Measurements from ENCODE around the gene ADRA1B. TPM values are rescaled to one million over a fixed set of nuclear protein-coding genes. Genes with fewer than 3 reads are reported as not detected.

ADRA1B gene
- total RNA-seq, 1 experiment from 2014 or later = not detected

GRCh38 chr5:159901772-159902171, 14.5 kb upstream of the ADRA1B start:
- Histone ChIP-seq H3K23me2 (ENCODE audit: insufficient read length, low read depth, low read length, poor library complexity, severe bottlenecking) (no peaks in the 10 kb centered on the region), H3K79me1 (ENCODE audit: insufficient read depth, low read depth, low read length, poor library complexity, severe bottlenecking) (no peaks in the 10 kb centered on the region), H3T11ph (ENCODE audit: low read length) (no peak overlapping the region), H2AFZ (ENCODE audit: low read length) (no peak overlapping the region), H3K9me3 (ENCODE audit: control insufficient read depth, low read depth, low read length) (no peaks in the 10 kb centered on the region), H4K5ac (ENCODE audit: insufficient read length, low read depth, low read length) (no peak overlapping the region), H3K4ac (ENCODE audit: low read depth, low read length) (no peak overlapping the region), H3K56ac (ENCODE audit: insufficient read length, low read depth, low read length) (no peak overlapping the region), H3K4me1 (ENCODE audit: insufficient read depth, low read length) (no peaks in the 10 kb centered on the region), H4K91ac (ENCODE audit: insufficient read length, low read depth, low read length) (no peak overlapping the region), H4K20me1 (ENCODE audit: control insufficient read depth, insufficient read depth, insufficient read length) (no peaks in the 10 kb centered on the region), H3K27me3 (ENCODE audit: insufficient read depth, low read length) (no peaks in the 10 kb centered on the region), H2BK20ac (ENCODE audit: low read depth, low read length, poor library complexity, severe bottlenecking) (no peak overlapping the region), H2BK12ac (ENCODE audit: insufficient read length, low read depth, low read length) (no peak overlapping the region), H3K79me2 (ENCODE audit: insufficient read depth, low read length) (no peaks in the 10 kb centered on the region), H3K4me2 (ENCODE audit: insufficient read depth, insufficient read length, low read length) (no peak overlapping the region), H4K8ac (replicated peaks; ENCODE audit: insufficient read length, low read depth, low read length) (no peak overlapping the region), H3K27ac (ENCODE audit: insufficient read length, low read depth, low read length) (no peak overlapping the region), H2AK5ac (ENCODE audit: insufficient read length, low read length) (no peak overlapping the region), H3K9ac (ENCODE audit: extremely low read depth, insufficient read length, low read length) (no peak overlapping the region), H3K23ac (ENCODE audit: insufficient read length, low read depth, low read length) (no peak overlapping the region), H2BK120ac (ENCODE audit: low read depth, low read length, poor library complexity, severe bottlenecking) (no peak overlapping the region), H3K18ac (ENCODE audit: insufficient read length, low read depth, low read length) (no peak overlapping the region), H3K14ac (ENCODE audit: insufficient read depth, low read length) (no peak overlapping the region), H2BK5ac (ENCODE audit: insufficient read length, low read length) (no peak overlapping the region), H2BK15ac (ENCODE audit: low read depth, low read length) (no peak overlapping the region)
- 0 out of 4 replicates have a peak, but pooled peaks cover 0 to 3% of the 10 kb centered on the region in 2 experiments for H3K4me1 Mint-ChIP-seq
- H3K27ac Mint-ChIP-seq = no peak overlapping the region
- no peak for DNase-seq
- H3K27me3 Mint-ChIP-seq (ENCODE audit: low read depth) = no peaks in the 10 kb centered on the region; the same call in 1 of the 2 replicates
- no peak for TF ChIP-seq CTCF (conservative IDR thresholded peaks at IDR 0.05)
- no peaks in the 10 kb centered on the region for H3K36me3 Mint-ChIP-seq (ENCODE audit: insufficient read depth in 1 of 3, low read depth in 3 of 3)
- H3K9me3 Mint-ChIP-seq = no peaks in the 10 kb centered on the region
- H3K4me3 Mint-ChIP-seq = no peak overlapping the region
